ENCODE measurements around the gene SIAH3.

DNA sequence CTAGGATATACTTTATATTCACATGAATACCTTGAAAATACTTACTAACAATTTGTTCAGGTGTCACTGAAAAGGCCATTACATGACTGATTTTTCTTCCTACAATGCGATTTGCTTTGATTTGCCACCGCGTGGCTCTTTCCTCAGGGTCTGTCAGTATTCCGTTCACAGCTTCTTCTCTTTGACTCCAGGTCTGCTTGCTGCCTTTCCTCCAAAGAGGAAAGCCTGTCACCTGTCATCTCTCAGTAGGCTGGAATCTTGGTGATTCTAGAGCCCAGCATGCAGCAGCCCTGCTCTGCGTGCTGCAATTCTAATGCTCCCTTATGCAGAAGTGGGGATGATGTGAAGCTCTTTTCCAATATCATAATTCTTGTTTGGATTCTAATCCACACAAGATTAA, 33.6 kb upstream of the SIAH3 start:
- no peak for TF ChIP-seq CTCF (IDR thresholded peaks at IDR 0.05 in 8 of 11, conservative IDR thresholded peaks at IDR 0.05 in 3 of 11)
- TF ChIP-seq POLR2AphosphoS5 (IDR thresholded peaks at IDR 0.05), result no peak
- no peak for TF ChIP-seq POLR2A (IDR thresholded peaks at IDR 0.05)
